HEK293T (cell line): Measurements from ENCODE around the gene STK38L.

Source experiments
- CTCF ChIA-PET: fragments of 350-600 bp; formaldehyde crosslinking; extraction: SDS; loops from one replicate; lab custom pipeline; 2021; ENCODE audit warnings: antibody characterized with exemption, inconsistent platforms; lab: Yijun Ruan, JAX
- POLR2A ChIA-PET: fragments of 350-600 bp; formaldehyde crosslinking; extraction: SDS; loops from one replicate; lab custom pipeline; 2020; ENCODE audit warnings: antibody characterized with exemption, inconsistent platforms; lab: Yijun Ruan, JAX
- DNase-seq: peaks from one replicate; pipeline ENCODE4 v3.0.0; 2012; ENCODE audit warnings: mixed read lengths; ENCODE audit errors: extremely low spot score
- ARNT ChIP-seq: fragments of 450-650 bp; IDR thresholded peaks from 2 replicates; pipeline ENCODE4 v1.6.1; 2017; ENCODE audit warnings: mild to moderate bottlenecking
- BHLHE40 ChIP-seq: fragments of 450-650 bp; IDR thresholded peaks from 2 replicates; pipeline ENCODE4 v1.6.1; 2016; ENCODE audit warnings: mild to moderate bottlenecking, moderate library complexity, borderline replicate concordance
- CTBP1 ChIP-seq: fragments of 450-650 bp; IDR thresholded peaks from 2 replicates; pipeline ENCODE4 v1.6.1; 2016; ENCODE audit warnings: borderline replicate concordance
- ELF4 ChIP-seq: fragments of 450-650 bp; IDR thresholded peaks from 2 replicates; pipeline ENCODE4 v1.6.1; 2017; ENCODE audit warnings: antibody characterized with exemption
- FOXA1 ChIP-seq: fragments of 450-650 bp; IDR thresholded peaks from 2 replicates; pipeline ENCODE4 v1.6.1; 2016; ENCODE audit warnings: mild to moderate bottlenecking
- FOXK2 ChIP-seq: fragments of 450-650 bp; IDR thresholded peaks from 2 replicates; pipeline ENCODE4 v1.6.1; 2016; ENCODE audit warnings: mild to moderate bottlenecking
- FOXM1 ChIP-seq: fragments of 450-650 bp; IDR thresholded peaks from 2 replicates; pipeline ENCODE4 v1.6.1; 2017; ENCODE audit warnings: mild to moderate bottlenecking, borderline replicate concordance
- HDGF ChIP-seq: fragments of 450-650 bp; IDR thresholded peaks from 2 replicates; pipeline ENCODE4 v1.6.1; 2017; ENCODE audit warnings: antibody characterized with exemption, borderline replicate concordance
- L3MBTL2 ChIP-seq: fragments of 450-650 bp; conservative IDR thresholded peaks from 2 replicates; pipeline ENCODE4 v1.6.1; 2016; ENCODE audit warnings: mild to moderate bottlenecking
- LEF1 ChIP-seq: fragments of 450-650 bp; IDR thresholded peaks from 2 replicates; pipeline ENCODE4 v1.6.1; 2017; ENCODE audit warnings: mild to moderate bottlenecking, borderline replicate concordance
- NFRKB ChIP-seq: fragments of 450-650 bp; IDR thresholded peaks from 2 replicates; pipeline ENCODE4 v1.6.1; 2016; ENCODE audit warnings: mild to moderate bottlenecking, moderate library complexity
- SP1 ChIP-seq: fragments of 450-650 bp; IDR thresholded peaks from 2 replicates; pipeline ENCODE4 v1.6.1; 2017
- SUZ12 ChIP-seq: fragments of 450-650 bp; IDR thresholded peaks from 2 replicates; pipeline ENCODE4 v1.6.1; 2016; ENCODE audit warnings: mild to moderate bottlenecking
- TARDBP ChIP-seq: fragments of 450-650 bp; IDR thresholded peaks from 2 replicates; pipeline ENCODE4 v1.6.1; 2016
- ZNF384 ChIP-seq: fragments of 450-650 bp; IDR thresholded peaks from 2 replicates; pipeline ENCODE4 v1.6.1; 2016
- TF ChIP-seq, protein P1 (sequence below): fragments of 450-650 bp; IDR thresholded peaks from 2 replicates; pipeline ENCODE4 v1.6.1; 2016

Gene STK38L

DNA sequence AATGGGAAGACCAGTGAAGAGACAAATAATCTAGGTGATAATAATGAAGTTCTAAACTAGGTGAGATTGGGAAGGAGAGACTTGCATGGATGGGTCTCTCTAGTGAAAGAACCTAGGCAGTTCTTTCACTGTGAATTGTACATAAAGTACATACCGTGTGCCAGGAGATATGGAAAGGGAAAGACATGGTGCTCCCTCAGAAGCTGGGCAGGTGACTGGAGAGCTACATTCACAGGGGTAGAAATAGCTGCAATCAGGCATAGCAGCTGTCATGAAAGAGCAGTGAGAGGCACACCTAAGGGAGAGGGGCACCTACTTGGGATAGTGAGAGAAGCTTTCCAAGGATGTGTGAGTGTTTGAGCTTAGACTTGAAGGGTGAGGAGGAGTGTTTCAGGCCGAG is 9.3 kb downstream of the STK38L start:
- ChIA-PET CTCF (no interaction called here), POLR2A (no interaction called here)
- no peak for TF ChIP-seq L3MBTL2
- no peak for TF ChIP-seq TARDBP
- TF ChIP-seq SUZ12, result no peak
- TF ChIP-seq ELF4, result no peak
- TF ChIP-seq FOXM1, result no peak
- no peak for TF ChIP-seq CTBP1
- no peak for TF ChIP-seq ZNF384
- TF ChIP-seq ARNT, result no peak
- TF ChIP-seq, protein P1, sequence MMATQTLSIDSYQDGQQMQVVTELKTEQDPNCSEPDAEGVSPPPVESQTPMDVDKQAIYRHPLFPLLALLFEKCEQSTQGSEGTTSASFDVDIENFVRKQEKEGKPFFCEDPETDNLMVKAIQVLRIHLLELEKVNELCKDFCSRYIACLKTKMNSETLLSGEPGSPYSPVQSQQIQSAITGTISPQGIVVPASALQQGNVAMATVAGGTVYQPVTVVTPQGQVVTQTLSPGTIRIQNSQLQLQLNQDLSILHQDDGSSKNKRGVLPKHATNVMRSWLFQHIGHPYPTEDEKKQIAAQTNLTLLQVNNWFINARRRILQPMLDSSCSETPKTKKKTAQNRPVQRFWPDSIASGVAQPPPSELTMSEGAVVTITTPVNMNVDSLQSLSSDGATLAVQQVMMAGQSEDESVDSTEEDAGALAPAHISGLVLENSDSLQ, result no peak
- no peak for TF ChIP-seq FOXK2
- no peak for TF ChIP-seq NFRKB
- no peak for TF ChIP-seq BHLHE40
- no peak for TF ChIP-seq HDGF
- TF ChIP-seq FOXA1, result no peak
- TF ChIP-seq SP1, result no peak
- no peak for TF ChIP-seq LEF1

DNA sequence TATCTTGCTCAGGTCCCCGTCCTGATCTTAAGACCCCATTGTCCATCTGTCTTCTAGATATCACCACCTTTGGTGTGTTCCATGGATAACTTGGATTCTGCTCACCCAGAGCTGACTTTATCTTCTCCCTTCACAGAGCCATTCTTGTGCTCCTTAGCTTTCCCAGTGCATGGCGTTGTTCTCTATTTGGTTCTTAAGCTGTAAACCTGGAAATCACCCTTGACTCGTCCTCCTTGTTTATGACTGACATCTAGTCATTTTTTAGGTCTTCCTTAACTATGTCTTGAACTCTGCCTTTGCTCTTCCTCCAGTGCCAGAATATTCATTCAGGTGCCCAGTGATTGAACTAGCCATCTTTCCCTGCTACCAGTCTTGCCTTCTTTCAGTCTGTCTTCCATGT is 11.7 kb downstream of the STK38L start:
- no peak for DNase-seq
- TF ChIP-seq L3MBTL2 (no peak), LEF1 (no peak), BHLHE40 (no peak), ZNF384 (no peak), NFRKB (no peak), TARDBP (no peak), ELF4 (no peak)
- POLR2A ChIA-PET, result no interaction called here
- CTCF ChIA-PET, result no interaction called here

More for the DNA sequence above, 9.3 kb downstream of the STK38L start:
- DNase-seq, result no peak

DNA sequence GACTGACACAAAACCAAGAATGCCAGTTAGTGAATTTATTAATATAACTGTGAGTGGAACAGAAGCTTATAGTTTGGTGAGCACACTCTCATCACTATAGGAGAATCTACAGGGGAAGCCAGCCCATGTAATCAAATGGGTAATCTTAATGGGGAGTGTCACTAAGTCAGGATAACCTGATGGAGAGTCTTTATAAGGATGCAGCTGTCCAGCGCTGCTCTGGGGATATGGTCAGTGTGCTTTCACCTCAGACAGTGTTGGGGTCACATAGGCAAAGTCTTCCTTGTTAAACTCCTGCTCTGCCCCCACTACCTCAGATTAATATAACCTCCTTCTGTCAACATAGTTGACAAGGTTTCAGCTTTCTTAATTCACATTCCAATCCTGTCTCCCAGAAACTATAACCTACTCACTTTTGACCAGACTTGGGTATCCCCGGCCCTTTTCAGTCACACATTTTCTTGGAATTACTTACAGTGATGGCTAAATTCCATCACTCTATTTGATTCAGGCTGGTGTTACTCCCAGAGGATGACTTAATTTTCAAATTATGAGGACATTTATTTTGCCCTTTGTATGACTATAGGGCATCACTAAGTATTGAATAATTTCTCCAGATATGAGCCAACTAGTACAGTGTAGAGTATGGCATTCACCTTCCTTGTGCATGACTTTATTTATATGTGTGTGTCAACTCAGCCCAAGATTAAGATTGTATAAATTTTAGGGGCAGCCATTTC is 13.2 kb downstream of the STK38L start:
- POLR2A ChIA-PET, result no interaction called here
- no peak for DNase-seq
- CTCF ChIA-PET, result interaction anchor here (0.7 kb wide), 2 partner anchors 20 to 49 kb away, joined by 3 read pairs; no protein-coding TSS in a partner anchor
- TF ChIP-seq CTBP1, result no peak
- no peak for TF ChIP-seq ELF4
- no peak for TF ChIP-seq BHLHE40
- TF ChIP-seq TARDBP, result no peak
- no peak for TF ChIP-seq L3MBTL2
- no peak for TF ChIP-seq ZNF384
- TF ChIP-seq, protein P1, result no peak
- TF ChIP-seq SP1, result no peak
- no peak for TF ChIP-seq LEF1
- no peak for TF ChIP-seq FOXK2
- TF ChIP-seq FOXM1, result no peak
- TF ChIP-seq NFRKB, result no peak

DNA sequence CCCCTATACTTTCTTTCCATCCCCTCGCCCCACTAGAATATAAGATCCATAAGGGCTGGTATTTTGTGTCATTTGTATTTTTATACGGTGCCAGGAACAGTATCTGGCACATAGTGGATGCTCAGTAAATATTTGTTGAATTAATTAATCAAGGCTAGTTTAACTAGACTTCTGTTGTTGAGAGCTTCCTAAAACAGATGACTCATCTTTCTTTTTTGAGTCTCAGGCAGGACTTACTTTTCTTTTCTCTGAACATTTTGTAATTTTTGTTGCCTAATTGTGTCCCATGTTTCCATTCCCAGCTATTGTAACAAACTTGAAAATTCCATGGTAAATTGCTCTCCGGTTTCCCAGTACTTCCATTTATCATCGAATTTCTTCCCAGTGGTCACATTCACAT is 16.7 kb downstream of the STK38L start:
- ChIA-PET POLR2A (no interaction called here), CTCF (no interaction called here)
- DNase-seq, result no peak
- no peak for TF ChIP-seq NFRKB

DNA sequence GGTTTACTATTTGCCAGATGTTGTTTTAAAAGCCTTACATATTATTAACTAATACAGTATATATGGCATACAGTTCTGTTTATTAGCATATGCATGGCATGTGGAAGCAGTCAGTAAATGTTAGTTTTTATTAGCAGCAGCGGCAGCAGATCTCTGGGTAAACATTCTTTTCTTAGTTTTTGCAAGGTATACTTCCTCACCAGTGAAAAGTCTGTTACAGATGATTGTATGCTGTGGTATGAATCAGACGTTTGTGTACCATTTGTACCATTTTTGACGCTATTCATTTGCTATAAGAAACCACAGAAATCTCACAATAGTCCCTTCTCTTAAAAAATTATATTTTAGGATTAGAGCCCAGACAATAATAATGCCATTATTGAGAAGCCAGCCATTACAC is 17.8 kb downstream of the STK38L start:
- POLR2A ChIA-PET, result no interaction called here
- CTCF ChIA-PET, result no interaction called here
- TF ChIP-seq SP1 (no peak), SUZ12 (no peak), ELF4 (no peak), FOXA1 (no peak), FOXM1 (no peak), ARNT (no peak), CTBP1 (no peak), TARDBP (no peak), HDGF (no peak), LEF1 (no peak)
- TF ChIP-seq, protein P1, result no peak
- DNase-seq, result no peak

DNA sequence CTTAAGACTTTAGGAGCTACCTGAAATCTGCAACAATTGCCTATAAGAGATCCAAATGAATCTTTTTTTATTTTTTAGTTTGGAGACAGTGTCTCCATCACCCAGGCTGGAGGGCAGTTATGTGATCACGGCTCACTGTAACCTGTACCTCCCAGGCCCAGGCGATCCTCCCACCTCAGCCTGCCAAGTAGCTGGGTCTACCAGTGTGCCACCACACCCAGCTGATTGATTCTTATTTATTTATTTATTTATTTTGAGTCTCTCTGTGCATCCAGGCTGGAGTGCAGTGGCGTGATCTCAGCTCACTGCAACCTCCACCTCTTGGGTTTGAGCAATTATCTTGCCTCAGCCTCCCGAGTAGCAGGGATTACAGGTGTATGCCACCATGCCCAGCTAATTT is 26.1 kb downstream of the STK38L start:
- POLR2A ChIA-PET, result no interaction called here
- no peak for DNase-seq
- no peak for TF ChIP-seq ELF4
- TF ChIP-seq FOXM1, result no peak
- TF ChIP-seq LEF1, result no peak
- TF ChIP-seq, protein P1, result no peak
- no peak for TF ChIP-seq NFRKB
- no peak for TF ChIP-seq FOXK2
- TF ChIP-seq L3MBTL2, result no peak
- no peak for TF ChIP-seq ZNF384
- CTCF ChIA-PET, result interaction anchor here (0.6 kb wide), 1 partner anchor 12 kb away, joined by 3 read pairs; no protein-coding TSS in a partner anchor
